LoVo (cell line): ENCODE measurements around the gene FAM161A.
A peak's percentile ranks its signal among the peaks of the same experiment; 100 is the strongest.
"Not testable (repeated sequence)": the region's sequence is repeated elsewhere in the genome, so short reads cannot be mapped to it uniquely, and the experiment has no call there.

Source experiments
- DNase-seq: peaks from one replicate; pipeline ENCODE4 v3.0.0-alpha.2; 2016; ENCODE audit warnings: low spot score

Gene FAM161A

GRCh38 chr2:61853847-61854563 is at the start of gene FAM161A:
Gene FAM161A (minus strand): TSS chr2:61854060. CDS start chr2:61854041, 19 bp downstream.
- DNase-seq: peak; percentile 74

DNA sequence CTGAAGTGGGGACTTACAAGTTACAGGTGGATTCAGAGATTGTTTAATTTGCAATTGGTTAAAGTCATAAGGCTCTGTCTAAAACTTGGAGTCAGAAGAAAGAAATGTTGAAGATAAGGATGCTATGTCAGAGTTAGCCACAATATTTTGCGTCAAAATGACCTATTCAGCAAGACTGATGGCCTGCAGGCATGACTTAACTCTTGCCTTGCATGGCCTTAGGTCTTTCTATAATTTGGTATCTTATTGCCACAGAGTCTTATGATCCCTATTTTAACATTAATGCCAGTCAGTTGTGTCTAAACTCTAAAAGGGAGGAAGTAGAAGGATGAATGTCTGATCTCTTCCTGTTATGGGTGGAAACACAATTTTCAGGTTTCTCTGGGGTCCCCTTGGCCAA is 46.4 kb upstream of the FAM161A start:
- no peak for DNase-seq

GRCh38 chr2:61898810-61899209 is 45.0 kb upstream of the FAM161A start:
- no peak for DNase-seq

- DNase-seq: peak; percentile 87
These were observed 34.6 kb upstream of the FAM161A start, which contains the start of gene CCT4 for GRCh38 chr2:61888267-61889055. Gene CCT4 (minus strand): TSS chr2:61888656. CDS start chr2:61888507, 149 bp downstream.

DNA sequence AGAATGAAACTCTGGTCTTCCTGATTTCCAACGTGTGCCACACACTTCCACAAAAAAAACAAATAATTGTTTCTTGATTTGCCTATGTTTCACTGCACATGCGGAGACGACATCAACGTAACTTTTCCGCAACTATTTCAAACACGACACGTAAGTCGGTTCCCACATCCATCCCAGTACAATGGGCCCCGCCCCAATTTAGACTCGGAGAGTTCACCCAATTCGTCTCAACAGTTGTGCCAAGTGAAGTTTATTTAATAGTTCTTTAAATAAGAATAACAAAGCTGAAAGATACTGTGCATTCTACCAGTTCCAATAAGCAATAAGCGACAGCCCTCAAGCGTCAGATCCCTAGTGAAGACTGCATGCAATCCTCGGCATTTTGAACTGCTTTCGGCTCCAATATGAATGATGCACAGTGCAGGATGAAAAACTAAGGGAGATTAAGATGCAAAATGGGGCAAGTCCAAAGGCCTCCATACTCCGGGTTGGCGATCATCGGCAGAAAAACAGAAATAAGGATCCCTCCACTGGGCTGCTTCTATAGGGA is 33.9 kb upstream of the FAM161A start:
- peak; percentile 35 for DNase-seq

GRCh38 chr2:61885896-61886603 is 32.2 kb upstream of the FAM161A start:
- no peak for DNase-seq

GRCh38 chr2:61882850-61883249 is 29.0 kb upstream of the FAM161A start:
- no peak for DNase-seq

DNA sequence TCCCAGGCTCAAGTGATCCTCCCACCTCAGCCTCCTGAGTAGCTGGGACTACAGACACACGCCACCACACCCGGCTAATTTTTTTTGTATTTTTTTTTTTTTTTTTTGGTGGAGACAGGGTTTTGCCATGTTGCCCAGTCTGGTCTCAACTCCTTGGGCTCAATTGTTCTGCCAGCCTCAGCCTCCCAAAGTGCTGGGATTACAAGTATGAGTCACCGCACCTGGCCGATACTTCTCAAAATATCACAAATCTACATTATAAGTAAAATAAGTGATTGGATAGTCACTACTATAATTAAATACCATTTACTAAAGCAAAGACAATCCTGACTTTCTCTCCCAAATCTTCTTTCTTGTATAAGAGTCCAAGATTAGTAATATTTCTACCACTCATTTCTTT is 25.5 kb upstream of the FAM161A start:
- DNase-seq: not testable (repeated sequence)

DNA sequence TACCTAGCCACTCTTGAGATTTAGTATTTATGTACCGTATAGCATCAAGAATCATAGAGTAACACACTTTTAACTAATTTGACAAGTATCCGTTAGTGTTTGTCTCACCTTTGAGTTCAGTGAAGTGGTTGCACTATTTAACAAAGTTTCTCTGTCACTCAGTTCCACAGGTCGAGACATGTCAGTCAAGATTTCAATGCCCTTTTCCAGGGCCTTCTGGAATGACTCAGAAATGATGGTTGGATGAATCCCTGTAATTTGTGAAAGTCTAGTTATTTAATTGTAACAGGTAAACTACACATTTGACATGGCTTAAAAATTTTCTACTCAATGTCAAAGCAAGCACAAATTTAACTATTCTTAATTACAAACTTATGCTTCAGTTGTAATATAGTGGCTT is 24.9 kb upstream of the FAM161A start:
- DNase-seq: no peak

DNA sequence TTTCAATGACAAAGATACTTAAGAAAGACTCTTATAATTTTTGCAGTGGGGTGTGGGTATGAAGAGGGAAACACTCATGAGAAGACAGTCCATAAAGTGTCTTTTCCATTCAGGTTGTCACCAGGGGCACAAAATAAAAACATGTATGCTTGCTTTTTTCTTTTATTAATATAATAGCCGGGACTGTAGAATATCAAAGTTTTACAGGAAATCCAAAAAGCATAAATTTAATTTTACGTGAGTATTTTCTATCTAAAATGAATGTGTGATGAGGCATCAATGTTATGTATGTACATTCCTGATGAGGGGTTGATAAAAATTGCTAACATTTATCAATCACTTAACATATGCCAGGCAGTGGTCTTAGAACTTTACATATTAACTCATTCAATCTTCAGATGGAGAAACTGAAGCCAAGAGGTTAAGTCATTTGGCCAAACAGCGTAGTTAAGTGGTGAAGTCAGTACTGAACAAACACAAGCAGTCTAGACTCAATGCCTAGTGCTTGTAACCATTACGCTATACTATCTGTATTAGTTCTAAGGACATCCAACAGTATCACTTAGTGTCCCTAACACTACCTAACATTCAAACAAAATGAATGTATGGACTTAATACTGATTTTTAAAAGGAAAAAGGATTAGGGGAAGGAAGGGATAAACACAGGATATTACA is 23.8 kb upstream of the FAM161A start:
- DNase-seq: no peak

DNA sequence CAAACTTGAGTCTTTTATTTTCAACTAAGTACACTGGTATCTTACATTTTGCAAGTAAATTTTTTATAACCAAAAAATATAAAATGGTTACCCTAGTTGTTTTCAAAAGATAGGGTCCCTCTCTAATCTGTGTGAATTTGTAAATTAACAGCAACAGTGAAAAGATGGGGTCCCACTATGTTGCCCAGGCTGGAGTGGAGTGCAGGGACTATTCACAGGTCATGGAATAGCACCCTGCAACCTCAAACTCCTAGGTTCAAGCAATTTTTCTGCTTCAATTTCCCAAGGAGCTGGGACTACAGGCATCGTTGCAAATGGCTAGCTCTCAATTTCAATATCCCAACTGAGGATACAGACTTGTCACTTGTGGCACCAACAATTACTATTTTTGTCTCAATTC is 22.5 kb upstream of the FAM161A start:
- no peak for DNase-seq

DNA sequence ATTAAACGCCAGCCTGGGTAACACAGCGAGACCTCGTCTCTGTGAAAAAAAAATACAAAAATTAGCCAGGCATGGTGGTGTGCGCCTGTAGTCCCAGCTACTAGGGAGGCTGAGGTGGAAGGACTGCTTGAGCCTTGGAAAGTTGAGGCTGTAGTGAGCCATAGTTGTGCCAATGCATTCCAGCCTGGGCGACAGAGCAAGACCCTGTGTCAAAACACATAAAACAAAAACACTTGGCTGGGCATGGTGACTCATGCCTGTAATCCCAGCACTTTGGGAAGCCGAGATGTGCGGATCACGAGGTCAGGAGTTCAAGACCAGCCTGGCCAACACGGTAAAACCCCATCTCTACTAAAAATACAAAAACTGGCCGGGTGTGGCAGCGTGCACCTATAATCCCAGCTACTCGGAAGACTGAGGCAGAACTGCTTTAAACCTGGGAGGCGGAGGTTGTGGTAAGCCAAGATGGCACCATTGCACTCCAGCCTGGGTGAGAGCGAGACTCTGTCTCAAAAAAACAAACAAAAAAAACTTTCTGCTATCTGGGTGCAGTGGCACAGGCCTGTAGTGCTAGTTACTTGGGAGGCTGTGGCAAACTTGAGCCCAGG is 12.7 kb upstream of the FAM161A start:
- not testable (repeated sequence) for DNase-seq

DNA sequence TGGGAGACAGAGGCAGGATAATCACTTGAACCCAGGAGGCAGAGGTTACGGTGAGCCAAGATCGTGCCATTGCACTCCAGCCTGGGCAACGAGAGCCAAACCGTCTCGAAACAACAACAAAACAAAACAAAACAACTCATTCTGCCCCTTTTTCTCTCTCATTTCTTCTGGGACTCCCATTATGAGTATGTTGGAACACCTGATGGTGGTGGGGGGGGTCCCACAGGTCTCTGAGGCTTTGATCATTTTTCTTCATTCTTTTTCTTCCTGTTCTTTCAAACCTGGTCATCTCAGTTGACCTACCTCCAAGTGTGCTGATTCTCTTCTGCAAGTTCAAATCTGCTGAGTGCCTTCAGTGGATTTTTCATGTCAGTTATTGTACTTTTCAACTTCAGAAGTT is 8.2 kb upstream of the FAM161A start:
- no peak for DNase-seq

GRCh38 chr2:61857224-61857623 is 3.4 kb upstream of the FAM161A start:
- no peak for DNase-seq

DNA sequence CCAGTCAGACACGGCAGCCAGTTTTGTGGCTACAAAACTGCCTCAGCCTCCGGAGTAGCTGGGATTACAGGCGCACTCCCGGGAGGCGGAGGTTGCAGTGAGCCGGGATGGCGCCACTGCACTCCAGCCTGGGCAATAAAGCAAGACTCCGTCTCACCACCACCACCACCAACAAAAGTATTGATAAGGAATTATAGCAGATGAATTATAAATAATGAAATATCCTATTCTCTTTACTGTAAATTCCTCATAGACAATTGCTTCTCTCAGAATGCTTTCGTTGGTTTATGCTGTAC is 1.4 kb upstream of the FAM161A start:
- DNase-seq: no peak

GRCh38 chr2:61854564-61855317 is 881 bp upstream of the FAM161A start:
- DNase-seq: peak; percentile 96

- peak; percentile 62 for DNase-seq
These were observed 594 bp downstream of the FAM161A start for GRCh38 chr2:61853086-61853846.

- DNase-seq: not testable (repeated sequence)
These were observed 2.6 kb downstream of the FAM161A start for GRCh38 chr2:61851270-61851669.

DNA sequence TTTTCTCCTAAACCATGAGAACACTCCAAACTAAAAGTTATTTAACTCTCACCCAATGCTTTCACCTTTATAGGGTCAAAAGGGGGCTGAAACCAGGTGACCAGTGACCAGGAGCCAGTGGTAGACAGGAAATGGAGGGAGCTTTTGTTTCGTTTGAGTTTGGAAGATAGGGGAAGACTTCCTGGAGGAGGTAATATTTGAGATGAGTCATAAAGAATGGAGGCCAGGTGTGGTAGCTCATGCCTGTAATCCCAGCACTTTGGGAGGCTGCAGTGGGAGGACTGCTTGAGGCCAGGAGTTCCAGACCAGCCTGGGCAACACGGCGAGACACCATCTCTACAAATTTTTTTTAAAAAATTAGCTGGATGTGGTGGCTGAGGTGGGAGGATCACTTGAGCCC is 8.5 kb downstream of the FAM161A start:
- DNase-seq: no peak

- DNase-seq: no peak
These were observed 12.6 kb downstream of the FAM161A start for GRCh38 chr2:61841286-61841685.
